Mammary microvascular endothelial cell (primary cell): ENCODE measurements around the gene NMU. TPM values are rescaled to one million over a fixed set of nuclear protein-coding genes. Genes with fewer than 3 reads are reported as not detected.

Experiments
- total RNA-seq: library from RNA; depleted of rRNA; stranded (reverse); fragments of >200 nt; gene quantifications from 2 replicates; pipeline ENCODE4 v1.2.3, GENCODE V29; 2015

The NMU gene, protein sequence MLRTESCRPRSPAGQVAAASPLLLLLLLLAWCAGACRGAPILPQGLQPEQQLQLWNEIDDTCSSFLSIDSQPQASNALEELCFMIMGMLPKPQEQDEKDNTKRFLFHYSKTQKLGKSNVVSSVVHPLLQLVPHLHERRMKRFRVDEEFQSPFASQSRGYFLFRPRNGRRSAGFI
- total RNA-seq: 4.5 and 6.7 TPM in 2 replicates

DNA sequence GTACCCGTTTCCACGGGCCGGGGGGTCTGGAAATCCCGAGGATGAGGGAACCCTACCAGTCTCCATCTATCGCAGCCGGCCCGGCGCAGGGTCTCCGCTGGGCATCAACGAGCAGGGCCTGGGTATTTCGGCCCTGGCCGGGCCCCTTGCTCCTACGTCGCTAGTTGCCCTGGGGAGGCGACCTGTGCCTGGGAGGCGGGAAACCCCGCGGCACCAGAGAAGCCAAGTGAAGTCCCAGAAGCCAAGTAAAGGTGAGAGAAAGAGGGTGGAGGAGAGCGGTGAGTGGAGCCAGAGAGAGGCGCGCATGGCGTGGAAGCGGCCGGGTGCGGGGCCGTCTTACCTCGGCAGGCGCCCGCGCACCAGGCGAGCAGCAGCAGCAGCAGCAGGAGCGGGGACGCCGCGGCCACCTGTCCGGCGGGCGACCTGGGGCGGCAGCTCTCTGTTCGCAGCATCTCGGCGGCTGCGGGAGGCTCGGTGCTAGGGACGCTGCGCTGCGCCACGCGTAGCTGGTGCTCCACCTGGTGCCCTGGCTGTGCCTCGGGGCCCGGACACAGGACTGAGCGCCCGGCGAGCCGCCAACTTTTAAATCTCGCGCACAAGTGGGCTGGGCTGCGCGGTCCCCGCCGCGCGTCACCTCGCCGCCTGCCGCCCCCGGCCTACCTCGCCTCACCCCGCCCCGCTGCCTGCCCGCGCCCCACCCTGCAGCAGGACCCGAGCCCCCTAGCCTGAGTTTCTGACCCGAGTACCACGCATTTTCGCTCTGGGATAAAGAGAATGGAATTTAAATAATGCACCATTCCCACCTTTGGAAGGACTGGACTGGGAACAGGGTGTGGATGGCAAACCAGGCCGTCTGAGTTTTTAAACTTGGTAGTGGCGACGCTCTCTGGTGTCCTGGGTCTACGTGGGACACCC, at the start of gene NMU:
Gene NMU, minus strand, starts transcription at position 558 of the 915 bp plus-strand sequence. Its CDS starts 106 bp downstream, at position 452.

GRCh38 chr4:55592014-55592413, 44.1 kb downstream of the NMU start, which contains the start of gene PDCL2:
PDCL2 (minus strand) TSS chr4:55592245; CDS start chr4:55592109, 136 bp downstream.

DNA sequence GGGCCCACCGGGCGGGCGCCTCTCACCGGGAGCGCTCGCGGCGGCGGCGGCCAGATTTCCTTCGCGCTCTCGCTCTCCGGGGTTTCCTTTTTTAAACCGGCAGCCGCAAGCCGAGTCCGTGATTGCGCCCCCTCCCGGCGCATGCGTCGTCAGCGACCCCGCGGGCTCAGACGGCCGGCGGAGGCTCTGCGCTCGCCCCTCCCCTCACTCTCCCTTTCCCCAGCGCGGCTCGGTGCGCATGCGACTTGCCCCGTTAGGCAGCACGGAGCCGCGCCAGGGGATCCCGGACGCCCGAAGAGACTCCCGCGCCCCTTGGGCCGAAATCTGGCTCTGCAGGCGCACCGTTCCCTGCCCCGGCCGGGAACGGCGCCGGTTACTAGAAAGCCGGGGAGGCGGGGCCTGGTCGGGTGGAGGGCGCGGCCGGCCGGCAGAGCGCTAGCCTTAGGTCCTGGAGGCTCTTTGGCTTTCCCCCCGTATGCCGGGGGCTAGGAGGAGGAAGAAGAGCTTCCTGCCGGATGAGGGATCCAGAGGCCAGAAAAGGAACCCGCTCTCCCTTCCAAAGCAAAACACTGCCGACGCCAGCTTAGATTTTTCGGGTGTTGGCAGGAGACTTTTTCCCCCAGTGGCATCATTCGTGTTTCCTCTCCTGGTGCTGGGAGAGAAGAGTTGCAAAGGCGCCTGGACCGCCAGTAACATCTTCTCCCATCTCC, 89.2 kb downstream of the NMU start, which contains the start of gene CLOCK:
Gene CLOCK, minus strand, starts transcription at position 154 of the 710 bp plus-strand sequence. CDS start 64,124 bp downstream, outside the sequence.

Other genes with a start within 250 kb of the NMU start
- gene TMEM165, start 240.3 kb downstream of the NMU start, total RNA-seq: 140 and 147 TPM in 2 replicates
- 23.1 and 29.3 TPM in 2 replicates for gene CLOCK, start 89.4 kb downstream of the NMU start, total RNA-seq
- not detected in 2 replicates for gene PDCL2, start 44.1 kb downstream of the NMU start, total RNA-seq
- not detected in 2 replicates for gene EXOC1L, start 183.5 kb upstream of the NMU start, total RNA-seq
- 34.7 and 49.7 TPM in 2 replicates for gene EXOC1, start 217.3 kb upstream of the NMU start, total RNA-seq